ENCODE measurements around the gene FER. TPM values are rescaled to one million over a fixed set of nuclear protein-coding genes. Genes with fewer than 3 reads are reported as not detected.
"Not testable (repeated sequence)": the region's sequence is repeated elsewhere in the genome, so short reads cannot be mapped to it uniquely, and the experiment has no call there.

FER gene
- total and polyA plus RNA-seq, 9 of the 15 experiments (the other 6 are each of a cell fraction or from before 2014, with no cell fraction given) = 6.7 to 18.2 (median 8.9) TPM

- H3K27me3 ChIP-seq (ENCODE audit: control insufficient read depth in 2 of 2, insufficient read depth in 2 of 2, low read length in 2 of 2) = no peaks in the 10 kb centered on the region
- WGBS (ENCODE audit: insufficient coverage, low coverage, missing lambda C conversion rate) = 2% methylated on average over 3 of the region's 3 CpGs
- TF ChIP-seq CBFA2T3 (IDR thresholded peaks at IDR 0.05) (no peak), GTF2A2 (tag; IDR thresholded peaks at IDR 0.05) (no peak), YY1 (IDR thresholded peaks at IDR 0.05; ENCODE audit: borderline replicate concordance in 1 of 3, control insufficient read depth in 1 of 3, extremely low read depth in 1 of 3, insufficient read depth in 3 of 3, insufficient read length in 1 of 3, insufficient replicate concordance in 2 of 3, low read depth in 1 of 3, low read length in 2 of 3) (no peak), FOXJ2 (tag; IDR thresholded peaks at IDR 0.05) (no peak), ZNF146 (CRISPR knock-in tag; IDR thresholded peaks at IDR 0.05; ENCODE audit: unreplicated experiment) (no peak), HDAC3 (IDR thresholded peaks at IDR 0.05; ENCODE audit: borderline replicate concordance, partially characterized antibody) (no peak), ZNF124 (CRISPR knock-in tag; IDR thresholded peaks at IDR 0.05) (no peak)
- H3K4me3 ChIP-seq = no peak overlapping the region
- DNase-seq (ENCODE audit: extremely low read depth in 1 of 4, low spot score in 3 of 4) (no peak), ATAC-seq (no peak), FAIRE-seq (no peak)
- H3K9ac ChIP-seq (ENCODE audit: insufficient read depth in 1 of 2, low read depth in 2 of 2, low read length in 2 of 2) = no peak overlapping the region
- ChIA-PET CTCF (ENCODE audit: low intra/inter-chr PET ratio) (no interaction called here), POLR2A (no interaction called here)
- H3K9me3 ChIP-seq (replicated peaks; ENCODE audit: control insufficient read depth, insufficient read depth, low read depth, low read length) = no peaks in the 10 kb centered on the region
- in situ Hi-C loops (cut with MboI) (no loop called here), intact Hi-C loops (cut with micrococcal nuclease) (no loop called here)
- H2AFZ ChIP-seq (ENCODE audit: low read depth, low read length) = no peak overlapping the region
- no peaks in the 10 kb centered on the region for H3K9me1 ChIP-seq (ENCODE audit: control insufficient read depth, insufficient read depth, low read length)
- no peak overlapping the region for H3K27ac ChIP-seq (ENCODE audit: extremely low read depth, low read depth, low read length)
- H3K79me2 ChIP-seq (ENCODE audit: control insufficient read depth, insufficient read depth, low read length) = no peaks in the 10 kb centered on the region
- no peak overlapping the region for H3K4me2 ChIP-seq (ENCODE audit: insufficient read depth, low read length)
- no peaks in the 10 kb centered on the region for H3K36me3 ChIP-seq (ENCODE audit: control insufficient read depth, insufficient read depth, low read length)
- H4K20me1 ChIP-seq (replicated peaks; ENCODE audit: control insufficient read depth, insufficient read depth, low read length) = no peaks in the 10 kb centered on the region
- BruUV-seq (replicated peaks) = no TSS peak
- H3K4me1 ChIP-seq (replicated peaks in 1 of 2; ENCODE audit: control insufficient read depth in 2 of 2, insufficient read depth in 2 of 2, low read length in 2 of 2) = no peaks in the 10 kb centered on the region
These were observed 423.1 kb downstream of the FER start for GRCh38 chr5:109170629-109171350.

GRCh38 chr5:109171437-109172073 lies 423.9 kb downstream of the FER start:
- H3K27ac ChIP-seq (ENCODE audit: extremely low read depth, low read depth, low read length); H3K9me3 ChIP-seq (replicated peaks; ENCODE audit: control insufficient read depth, insufficient read depth, low read depth, low read length); BruUV-seq (replicated peaks); H2AFZ ChIP-seq (ENCODE audit: low read depth, low read length); H3K27me3 ChIP-seq (ENCODE audit: control insufficient read depth in 2 of 2, insufficient read depth in 2 of 2, low read length in 2 of 2); POLR2A ChIA-PET; intact Hi-C loops (cut with micrococcal nuclease); DNase-seq (ENCODE audit: extremely low read depth in 1 of 4, low spot score in 3 of 4); H3K9ac ChIP-seq (ENCODE audit: insufficient read depth in 1 of 2, low read depth in 2 of 2, low read length in 2 of 2); ATAC-seq; H4K20me1 ChIP-seq (replicated peaks; ENCODE audit: control insufficient read depth, insufficient read depth, low read length); FAIRE-seq; H3K79me2 ChIP-seq (ENCODE audit: control insufficient read depth, insufficient read depth, low read length); H3K4me2 ChIP-seq (ENCODE audit: insufficient read depth, low read length); in situ Hi-C loops (cut with MboI); CTCF ChIA-PET (ENCODE audit: low intra/inter-chr PET ratio); H3K9me1 ChIP-seq (ENCODE audit: control insufficient read depth, insufficient read depth, low read length); H3K36me3 ChIP-seq (ENCODE audit: control insufficient read depth, insufficient read depth, low read length); H3K4me1 ChIP-seq (replicated peaks in 1 of 2; ENCODE audit: control insufficient read depth in 2 of 2, insufficient read depth in 2 of 2, low read length in 2 of 2); H3K4me3 ChIP-seq: not testable (repeated sequence)
- 49% methylated on average over 3 of the region's 3 CpGs for WGBS (ENCODE audit: insufficient coverage, low coverage, missing lambda C conversion rate)
